HG02973 (cell line): ENCODE results near the gene IRF7.
"Not testable (repeated sequence)": the region's sequence is repeated elsewhere in the genome, so short reads cannot be mapped to it uniquely, and the experiment has no call there.

ENCODE experiments used
- ATAC-seq: cut with Tn5 transposase; IDR thresholded peaks from one replicate; pipeline ENCODE4 v1.9.1; 2021; ENCODE audit warnings: moderate library complexity; ENCODE audit not compliant: unreplicated experiment

IRF7 gene

DNA sequence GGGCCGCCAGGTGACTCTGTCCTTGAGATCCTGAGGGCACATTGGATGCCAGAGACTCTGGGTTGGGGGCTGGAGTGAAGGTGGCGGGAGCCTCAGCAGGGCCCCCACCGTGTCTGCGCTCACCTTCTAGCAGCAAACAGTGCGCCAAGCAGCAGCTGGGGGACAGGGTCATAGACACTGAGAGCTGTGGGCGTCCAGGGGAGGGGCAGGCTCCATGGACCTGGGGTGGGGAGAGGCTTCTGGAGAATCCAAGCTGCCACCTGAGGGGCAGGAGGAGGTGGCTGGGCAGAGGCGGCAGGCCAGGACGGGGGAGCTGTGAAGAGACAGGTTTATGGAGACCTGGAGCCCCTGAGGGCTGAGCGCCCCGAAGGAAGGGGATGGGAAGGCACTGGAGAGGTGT lies 31.5 kb downstream of the IRF7 start:
- no peak for ATAC-seq

- ATAC-seq = no peak
Measured at GRCh38 chr11:581752-582151, 34.0 kb downstream of the IRF7 start.

DNA sequence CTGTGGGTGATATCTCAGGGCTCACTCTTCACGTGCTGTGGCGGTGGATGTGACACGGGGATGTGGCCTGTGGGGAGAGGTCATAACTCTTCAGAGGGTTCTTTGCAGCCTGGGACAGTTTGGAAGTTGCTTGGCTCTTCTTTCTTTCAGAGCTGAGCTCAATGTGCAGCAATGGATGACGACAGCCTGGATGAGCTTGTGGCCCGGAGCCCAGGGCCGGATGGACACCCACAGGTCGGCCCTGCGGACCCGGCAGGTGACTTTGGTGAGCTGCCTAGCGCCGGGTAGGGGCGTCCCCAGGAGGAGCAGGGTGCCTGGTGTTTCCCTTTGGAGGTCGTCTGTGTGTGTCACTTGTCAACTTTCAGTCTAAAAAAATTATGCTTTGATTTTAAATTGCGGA lies 34.4 kb downstream of the IRF7 start:
- ATAC-seq = no peak

DNA sequence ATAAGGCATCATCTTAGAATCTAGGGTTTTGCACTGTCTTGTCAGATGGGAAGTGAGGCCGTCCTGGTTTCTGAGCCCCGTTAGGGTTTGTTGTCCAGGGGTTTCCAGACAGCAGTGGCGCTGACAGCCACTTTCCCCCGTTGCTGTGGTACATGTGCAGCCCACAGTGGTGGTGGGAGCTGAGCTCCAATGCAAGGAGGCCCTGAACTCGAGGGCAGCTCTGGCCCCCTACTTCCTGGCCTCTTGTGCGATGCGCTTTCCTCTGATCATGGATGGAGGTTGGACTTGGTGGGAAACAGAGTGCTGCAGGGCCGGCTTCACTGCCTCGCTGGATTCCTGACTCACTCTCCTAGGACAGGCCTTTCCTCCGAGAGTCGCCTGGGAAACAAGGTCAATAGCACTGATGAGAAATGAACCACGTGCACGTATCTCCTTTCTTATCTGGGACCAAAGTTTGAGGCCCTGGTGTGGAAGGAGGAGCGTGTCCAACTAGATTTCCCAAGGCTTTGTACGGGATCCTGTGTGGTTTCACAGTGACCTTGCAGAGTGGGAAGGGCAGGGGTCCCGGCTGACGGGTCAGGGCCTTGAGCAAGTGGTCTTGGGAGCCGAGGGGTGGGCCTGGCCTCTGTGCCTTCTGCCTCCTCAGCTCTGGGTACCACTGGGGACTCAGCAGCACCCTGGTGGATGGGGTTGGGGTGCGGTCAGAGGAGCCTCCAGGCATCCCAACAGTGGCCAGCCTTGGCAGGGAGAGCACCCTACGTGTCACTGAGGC lies 35.7 kb downstream of the IRF7 start:
- no peak for ATAC-seq

- ATAC-seq = no peak
Measured at GRCh38 chr11:578276-579035, 37.3 kb downstream of the IRF7 start.

DNA sequence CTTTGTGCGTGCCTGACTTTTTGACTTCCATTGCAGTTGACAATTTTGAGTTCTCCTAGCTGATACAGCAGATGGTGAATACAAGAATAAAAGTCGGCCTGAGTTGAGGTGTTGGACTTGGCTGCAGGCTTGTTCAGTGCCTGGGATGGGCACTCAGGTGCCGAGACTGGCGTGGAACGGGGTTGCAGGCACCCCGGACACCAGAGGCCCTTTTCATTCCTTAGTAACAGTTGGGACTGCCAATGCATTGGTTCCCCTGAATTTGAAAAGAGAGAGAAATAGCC lies 38.2 kb downstream of the IRF7 start:
- no peak for ATAC-seq

GRCh38 chr11:576811-577610 lies 38.7 kb downstream of the IRF7 start:
- ATAC-seq = no peak

DNA sequence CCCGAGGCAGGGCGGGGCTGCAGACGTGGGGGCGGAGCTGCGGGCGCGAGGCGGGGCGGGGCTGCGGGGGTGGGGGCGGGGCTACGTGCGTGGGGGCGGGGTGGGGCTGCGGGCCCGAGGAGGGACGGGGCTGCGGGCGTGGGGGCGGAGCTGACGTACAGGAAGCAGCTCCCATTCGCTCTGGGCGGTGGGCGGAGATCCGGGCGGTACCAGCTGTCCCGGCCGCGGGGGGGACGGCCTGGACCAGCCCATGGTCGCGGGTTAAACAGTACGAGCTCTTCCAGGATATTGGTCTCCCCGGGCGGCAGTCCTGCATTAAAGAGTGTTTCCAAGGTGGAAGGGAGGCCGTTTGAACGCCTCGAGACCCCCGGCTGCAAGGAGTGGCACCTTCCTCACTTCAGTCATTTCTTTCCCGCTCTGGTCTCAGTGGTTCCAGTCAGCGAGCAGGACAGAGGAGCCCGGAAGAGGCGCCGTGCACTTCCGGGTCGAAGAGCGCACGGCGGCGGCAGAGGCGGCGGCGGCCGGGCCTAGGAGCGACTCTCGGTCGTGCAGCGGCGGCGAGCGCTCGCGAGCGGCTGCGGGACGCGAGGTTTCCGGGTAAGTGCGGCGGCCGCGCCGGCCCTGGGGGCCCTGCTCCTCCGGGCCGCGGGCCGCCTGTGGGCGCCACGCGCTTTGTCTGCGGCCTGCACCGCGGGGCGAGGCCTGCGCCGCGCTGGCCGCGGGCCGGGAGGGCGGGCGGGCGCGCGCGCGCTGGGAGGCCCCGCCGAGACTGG lies 39.6 kb downstream of the IRF7 start, which contains the start of gene PHRF1:
PHRF1 (plus strand) TSS at position 475 of the 773 bp plus-strand sequence. CDS start 5,043 bp downstream, outside the sequence.
- peak; percentile 72 for ATAC-seq

DNA sequence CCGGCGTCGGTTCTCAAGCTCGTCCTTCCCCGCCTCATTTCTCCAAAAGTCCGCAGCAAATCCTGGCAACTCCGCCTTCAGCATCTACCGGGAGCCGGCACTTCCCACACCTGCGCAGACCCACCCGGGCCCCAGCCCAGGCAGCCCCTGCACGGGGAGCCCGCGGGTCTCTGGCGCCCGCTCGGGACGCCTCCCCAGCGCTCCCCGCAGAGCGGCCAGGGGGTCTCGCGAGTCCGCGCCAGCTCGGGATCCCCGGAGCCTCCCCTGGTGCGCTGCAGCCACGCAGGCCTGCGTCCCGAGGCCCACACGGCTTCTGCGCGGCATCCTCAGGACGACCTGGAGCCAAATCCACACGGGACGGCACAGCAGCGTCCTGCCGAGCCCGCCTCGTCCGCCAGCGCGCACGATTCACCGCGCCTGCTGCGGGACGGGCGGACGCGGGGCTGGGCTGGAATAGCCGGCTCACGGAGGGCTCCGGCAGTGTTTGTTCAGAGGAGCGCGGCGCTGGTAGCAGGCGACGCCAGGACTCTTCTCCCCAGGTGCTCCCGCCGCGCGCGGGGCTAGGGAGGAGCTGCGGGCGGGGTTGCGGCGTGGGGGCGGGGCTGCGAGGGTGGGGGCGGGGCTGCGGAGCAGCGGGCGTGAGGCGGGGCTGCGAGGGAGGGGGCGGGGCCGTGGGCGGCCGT lies 40.3 kb downstream of the IRF7 start:
- ATAC-seq = peak; percentile 31

GRCh38 chr11:574632-575312 lies 41.0 kb downstream of the IRF7 start:
- ATAC-seq = no peak

DNA sequence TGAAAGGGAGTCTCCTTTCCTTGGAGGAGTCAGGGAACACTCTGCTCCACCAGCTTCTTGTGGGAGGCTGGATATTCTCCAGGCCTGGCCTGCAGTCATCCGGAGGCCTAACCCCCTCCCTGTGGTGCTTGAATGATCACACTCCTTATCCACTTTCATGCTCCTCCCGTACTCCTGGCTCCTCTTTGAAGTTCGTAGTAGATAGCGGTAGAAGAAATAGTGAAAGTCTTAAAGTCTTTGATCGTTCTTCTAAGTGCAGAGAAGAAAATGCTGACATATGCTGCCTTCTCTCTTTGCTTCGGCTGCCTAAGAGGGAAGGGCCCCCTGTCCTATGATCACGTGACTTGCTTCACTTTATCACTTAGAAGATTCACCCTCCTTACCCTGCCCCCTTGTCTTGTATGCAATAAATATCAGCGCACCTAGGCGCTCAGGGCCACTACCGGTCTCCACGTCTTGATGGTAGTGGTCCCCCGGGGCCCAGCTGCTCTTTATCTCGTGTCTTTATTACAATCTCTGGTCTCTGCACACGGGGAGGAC lies 41.6 kb downstream of the IRF7 start:
- ATAC-seq = not testable (repeated sequence)

- no peak for ATAC-seq
Measured at GRCh38 chr11:573146-573759, 42.5 kb downstream of the IRF7 start.

- ATAC-seq = no peak
Measured at GRCh38 chr11:571802-572185, 44.0 kb downstream of the IRF7 start.

- ATAC-seq = no peak
Measured at GRCh38 chr11:569158-569885, 46.4 kb downstream of the IRF7 start.

- ATAC-seq = peak; percentile 73
Measured at GRCh38 chr11:568306-569157, 47.2 kb downstream of the IRF7 start.

GRCh38 chr11:567629-568292 lies 48.0 kb downstream of the IRF7 start:
- ATAC-seq = no peak
